Endothelial cell (in vitro differentiated cells): ENCODE results near the gene CEACAM7. TPM values are rescaled to one million over a fixed set of nuclear protein-coding genes. Genes with fewer than 3 reads are reported as not detected.
A peak's percentile ranks its signal among the peaks of the same experiment; 100 is the strongest.

Source experiments
- DNase-seq: peaks from one replicate; pipeline ENCODE4 v3.0.0; 2021; ENCODE audit warnings: low spot score
- H3K27ac Mint-ChIP-seq: one replicate; pipeline ENCODE4 v1.8.0; 2021; ENCODE audit warnings: mixed read lengths, inconsistent platforms; ENCODE audit not compliant: unreplicated experiment
- H3K27me3 Mint-ChIP-seq: one replicate; pipeline ENCODE4 v1.8.0; 2021; ENCODE audit warnings: mild to moderate bottlenecking, moderate library complexity, mixed read lengths, inconsistent platforms; ENCODE audit not compliant: unreplicated experiment
- H3K36me3 Mint-ChIP-seq: one replicate; pipeline ENCODE4 v1.8.0; 2021; ENCODE audit warnings: mild to moderate bottlenecking, low read depth, mixed read lengths, inconsistent platforms; ENCODE audit not compliant: unreplicated experiment
- H3K4me1 Mint-ChIP-seq: one replicate; pipeline ENCODE4 v1.8.0; 2021; ENCODE audit warnings: mild to moderate bottlenecking, mixed read lengths, inconsistent platforms; ENCODE audit not compliant: unreplicated experiment
- H3K4me3 Mint-ChIP-seq: one replicate; pipeline ENCODE4 v1.8.0; 2021; ENCODE audit warnings: mild to moderate bottlenecking, mixed read lengths, inconsistent platforms; ENCODE audit not compliant: unreplicated experiment
- H3K9me3 Mint-ChIP-seq: one replicate; pipeline ENCODE4 v1.8.0; 2021; ENCODE audit warnings: mixed read lengths, inconsistent platforms; ENCODE audit not compliant: unreplicated experiment
- CTCF ChIP-seq: fragments of 200-600 bp; sonication (generic); IDR thresholded peaks from one replicate; pipeline ENCODE4 v1.5.0; 2021; ENCODE audit warnings: antibody characterized with exemption; ENCODE audit not compliant: unreplicated experiment
- total RNA-seq: library from RNA; stranded (reverse); fragmentation: NEBNext Ultra II Directional; extraction: Animal tissue kit (Norgen Biotek cat#: 25700); gene quantifications from one replicate; pipeline ENCODE4 v1.2.1, GENCODE V29; 2021; ENCODE audit not compliant: unreplicated experiment

Gene CEACAM7
- total RNA-seq, 1 donor from 2014 or later = not detected

GRCh38 chr19:41649827-41650226 is 38.2 kb downstream of the CEACAM7 start:
- Mint-ChIP-seq H3K4me1 (no peaks in the 10 kb centered on the region), H3K36me3 (no peaks in the 10 kb centered on the region), H3K27me3 (peaks cover 3% of the 10 kb centered on the region), H3K9me3 (no peaks in the 10 kb centered on the region), H3K4me3 (no peak overlapping the region), H3K27ac (no peak overlapping the region)
- no peak for DNase-seq
- no peak for TF ChIP-seq CTCF

- H3K27me3 Mint-ChIP-seq = peaks cover 3% of the 10 kb centered on the region
- DNase-seq = peak; percentile 62
- H3K27ac Mint-ChIP-seq = no peak overlapping the region
Measured at GRCh38 chr19:41646589-41647204, 41.4 kb downstream of the CEACAM7 start.

GRCh38 chr19:41641879-41642485 is 46.1 kb downstream of the CEACAM7 start:
- H3K9me3 Mint-ChIP-seq = no peaks in the 10 kb centered on the region
- peaks cover 1% of the 10 kb centered on the region for H3K27me3 Mint-ChIP-seq
- DNase-seq = peak; percentile 77
- peak; percentile 95 for TF ChIP-seq CTCF
- no peak overlapping the region for H3K27ac Mint-ChIP-seq
- no peak overlapping the region for H3K4me3 Mint-ChIP-seq
- H3K36me3 Mint-ChIP-seq = no peaks in the 10 kb centered on the region
- H3K4me1 Mint-ChIP-seq = no peaks in the 10 kb centered on the region

More at GRCh38 chr19:41646589-41647204, 41.4 kb downstream of the CEACAM7 start:
- no peaks in the 10 kb centered on the region for H3K9me3 Mint-ChIP-seq
- H3K4me1 Mint-ChIP-seq = no peaks in the 10 kb centered on the region
- no peak overlapping the region for H3K4me3 Mint-ChIP-seq
- H3K36me3 Mint-ChIP-seq = no peaks in the 10 kb centered on the region
- peak; percentile 93 for TF ChIP-seq CTCF

GRCh38 chr19:41638641-41639081 is 49.4 kb downstream of the CEACAM7 start:
- Mint-ChIP-seq H3K4me3 (no peak overlapping the region), H3K4me1 (no peaks in the 10 kb centered on the region), H3K27ac (no peak overlapping the region), H3K9me3 (no peaks in the 10 kb centered on the region), H3K27me3 (no peaks in the 10 kb centered on the region), H3K36me3 (no peaks in the 10 kb centered on the region)
- DNase-seq = no peak
- TF ChIP-seq CTCF = no peak

- H3K4me1 Mint-ChIP-seq = no peaks in the 10 kb centered on the region
- no peak for DNase-seq
- H3K36me3 Mint-ChIP-seq = no peaks in the 10 kb centered on the region
- no peaks in the 10 kb centered on the region for H3K27me3 Mint-ChIP-seq
- H3K4me3 Mint-ChIP-seq = no peak overlapping the region
- H3K9me3 Mint-ChIP-seq = no peaks in the 10 kb centered on the region
- no peak for TF ChIP-seq CTCF
- no peak overlapping the region for H3K27ac Mint-ChIP-seq
Measured at GRCh38 chr19:41637484-41637883, 50.6 kb downstream of the CEACAM7 start.
